IPS DF 19.7 (cell line): ENCODE data around the gene LMO7.

Experiments
- DNase-seq: peaks from one replicate; pipeline ENCODE4 v3.0.0-alpha.2; 2013; ENCODE audit warnings: low read depth, low spot score

Gene LMO7

GRCh38 chr13:75882261-75882660 lies 246.1 kb downstream of the LMO7 start:
- no peak for DNase-seq

- DNase-seq: no peak
These were observed 253.3 kb downstream of the LMO7 start for GRCh38 chr13:75889427-75889826.

GRCh38 chr13:75895168-75895567 lies 259.0 kb downstream of the LMO7 start:
- no peak for DNase-seq

- DNase-seq: no peak
These were observed 260.1 kb downstream of the LMO7 start for GRCh38 chr13:75896271-75896670.

GRCh38 chr13:75897386-75897785 lies 261.3 kb downstream of the LMO7 start:
- no peak for DNase-seq

GRCh38 chr13:75901501-75901900 lies 265.4 kb downstream of the LMO7 start:
- DNase-seq: no peak

GRCh38 chr13:75902166-75903104 lies 266.3 kb downstream of the LMO7 start:
- no peak for DNase-seq

- DNase-seq: no peak
These were observed 267.9 kb downstream of the LMO7 start for GRCh38 chr13:75904012-75904411.

GRCh38 chr13:75906315-75906714 lies 270.2 kb downstream of the LMO7 start:
- DNase-seq: no peak

GRCh38 chr13:75907044-75907443 lies 270.9 kb downstream of the LMO7 start:
- DNase-seq: no peak

GRCh38 chr13:75908141-75908540 lies 272.0 kb downstream of the LMO7 start:
- no peak for DNase-seq
